WI38 (cell line): ENCODE results near the gene PCDHGA10.
"Not testable (repeated sequence)": the region's sequence is repeated elsewhere in the genome, so short reads cannot be mapped to it uniquely, and the experiment has no call there.

Experiments used
- H3K4me3 ChIP-seq: 2 replicates; pipeline ENCODE4 v1.5.1; 2011; ENCODE audit warnings: low read depth, mild to moderate bottlenecking, control low read depth, low read length
- TF ChIP-seq, protein P1 (sequence below): IDR thresholded peaks from 2 replicates; pipeline ENCODE4 v1.5.1; 2012; ENCODE audit warnings: low read depth, mild to moderate bottlenecking, control low read depth, low read length

The PCDHGA10 gene

DNA sequence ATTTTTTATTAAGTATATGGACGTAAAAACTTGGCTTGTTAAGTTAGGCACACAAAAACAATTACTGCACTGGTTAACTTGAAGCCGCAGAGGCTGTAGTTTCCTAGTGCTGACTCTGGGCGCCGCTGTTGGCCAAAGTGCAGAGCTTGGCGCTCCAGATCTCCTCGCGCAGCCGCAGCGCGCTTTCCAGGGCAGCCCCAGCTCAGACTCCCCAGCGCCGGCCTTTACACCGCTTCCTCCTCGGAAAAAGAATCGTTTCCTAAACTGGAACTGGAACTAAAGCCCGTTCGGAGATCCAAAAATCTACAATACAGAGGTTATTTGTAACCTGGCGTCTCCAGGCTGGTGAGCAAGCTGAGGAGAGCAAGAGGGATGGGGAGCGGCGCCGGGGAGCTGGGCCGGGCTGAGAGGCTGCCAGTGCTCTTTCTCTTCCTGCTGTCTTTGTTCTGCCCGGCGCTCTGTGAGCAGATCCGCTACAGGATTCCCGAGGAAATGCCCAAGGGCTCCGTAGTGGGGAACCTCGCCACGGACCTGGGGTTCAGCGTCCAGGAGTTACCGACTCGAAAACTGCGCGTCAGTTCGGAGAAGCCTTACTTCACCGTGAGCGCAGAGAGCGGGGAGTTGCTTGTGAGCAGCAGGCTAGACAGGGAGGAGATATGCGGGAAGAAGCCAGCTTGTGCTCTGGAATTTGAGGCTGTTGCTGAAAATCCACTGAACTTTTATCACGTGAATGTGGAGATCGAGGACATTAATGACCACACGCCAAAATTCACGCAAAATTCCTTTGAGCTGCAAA is 14.8 kb upstream of the PCDHGA10 start, which contains the start of gene PCDHGB5:
Gene PCDHGB5 (plus strand): TSS at position 192 of the 796 bp plus-strand sequence. CDS start 181 bp downstream, at position 373.
- peak within 1 kb of the TSS; percentile 51 for H3K4me3 ChIP-seq
- TF ChIP-seq, protein P1, sequence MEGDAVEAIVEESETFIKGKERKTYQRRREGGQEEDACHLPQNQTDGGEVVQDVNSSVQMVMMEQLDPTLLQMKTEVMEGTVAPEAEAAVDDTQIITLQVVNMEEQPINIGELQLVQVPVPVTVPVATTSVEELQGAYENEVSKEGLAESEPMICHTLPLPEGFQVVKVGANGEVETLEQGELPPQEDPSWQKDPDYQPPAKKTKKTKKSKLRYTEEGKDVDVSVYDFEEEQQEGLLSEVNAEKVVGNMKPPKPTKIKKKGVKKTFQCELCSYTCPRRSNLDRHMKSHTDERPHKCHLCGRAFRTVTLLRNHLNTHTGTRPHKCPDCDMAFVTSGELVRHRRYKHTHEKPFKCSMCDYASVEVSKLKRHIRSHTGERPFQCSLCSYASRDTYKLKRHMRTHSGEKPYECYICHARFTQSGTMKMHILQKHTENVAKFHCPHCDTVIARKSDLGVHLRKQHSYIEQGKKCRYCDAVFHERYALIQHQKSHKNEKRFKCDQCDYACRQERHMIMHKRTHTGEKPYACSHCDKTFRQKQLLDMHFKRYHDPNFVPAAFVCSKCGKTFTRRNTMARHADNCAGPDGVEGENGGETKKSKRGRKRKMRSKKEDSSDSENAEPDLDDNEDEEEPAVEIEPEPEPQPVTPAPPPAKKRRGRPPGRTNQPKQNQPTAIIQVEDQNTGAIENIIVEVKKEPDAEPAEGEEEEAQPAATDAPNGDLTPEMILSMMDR = peak; percentile 72

DNA sequence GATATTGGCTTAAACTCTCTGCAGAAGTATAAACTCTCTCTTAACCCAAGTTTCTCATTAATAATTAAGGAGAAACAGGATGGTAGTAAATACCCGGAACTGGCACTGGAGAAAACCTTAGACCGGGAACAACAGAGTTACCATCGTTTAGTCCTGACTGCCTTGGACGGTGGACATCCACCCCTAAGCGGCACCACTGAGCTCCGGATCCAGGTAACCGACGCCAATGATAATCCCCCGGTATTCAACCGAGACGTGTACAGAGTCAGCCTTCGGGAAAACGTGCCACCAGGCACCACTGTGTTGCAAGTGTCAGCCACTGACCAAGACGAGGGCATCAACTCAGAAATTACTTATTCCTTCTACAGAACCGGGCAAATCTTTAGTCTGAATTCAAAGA is 14.2 kb upstream of the PCDHGA10 start:
- TF ChIP-seq, protein P1 = no peak
- no peak overlapping the region for H3K4me3 ChIP-seq

- TF ChIP-seq, protein P1 = no peak
- H3K4me3 ChIP-seq = no peak overlapping the region
Measured at GRCh38 chr5:141399555-141400258, 13.1 kb upstream of the PCDHGA10 start.

DNA sequence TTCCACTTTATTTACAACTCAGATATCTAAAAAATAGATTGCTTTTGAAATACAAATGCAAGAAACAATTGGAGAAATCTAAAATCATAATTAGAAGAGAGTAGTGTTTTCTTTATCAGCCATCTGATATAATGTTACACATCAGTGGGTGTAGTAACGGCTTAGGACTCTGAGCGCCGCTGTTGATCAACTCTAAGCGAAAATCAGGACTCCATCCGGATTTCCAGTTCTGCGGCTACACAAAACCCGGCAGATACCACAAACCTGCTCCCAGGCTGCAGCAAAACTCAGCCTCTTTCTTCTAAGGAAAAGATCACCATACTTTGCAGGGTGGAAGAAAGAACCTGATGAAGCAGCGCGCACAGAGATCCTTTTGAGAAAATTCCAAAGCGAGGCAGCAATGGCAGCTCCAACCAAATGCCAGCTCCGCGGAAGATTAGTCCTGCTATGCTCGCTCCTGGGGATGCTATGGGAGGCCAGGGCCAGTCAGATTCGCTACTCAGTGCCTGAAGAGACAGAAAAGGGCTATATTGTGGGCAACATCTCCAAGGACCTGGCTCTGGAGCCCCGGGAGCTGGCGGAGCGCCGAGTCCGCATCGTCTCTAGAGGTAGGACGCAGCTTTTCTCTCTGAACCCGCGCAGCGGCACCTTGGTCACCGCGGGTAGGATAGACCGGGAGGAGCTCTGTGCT is 10.1 kb upstream of the PCDHGA10 start, which contains the start of gene PCDHGA9:
Gene PCDHGA9 (plus strand): TSS at position 226 of the 691 bp plus-strand sequence. CDS start 175 bp downstream, at position 401.
- TF ChIP-seq, protein P1 = no peak; the same call in 1 of the 2 replicates
- no peak within 1 kb of the TSS for H3K4me3 ChIP-seq

DNA sequence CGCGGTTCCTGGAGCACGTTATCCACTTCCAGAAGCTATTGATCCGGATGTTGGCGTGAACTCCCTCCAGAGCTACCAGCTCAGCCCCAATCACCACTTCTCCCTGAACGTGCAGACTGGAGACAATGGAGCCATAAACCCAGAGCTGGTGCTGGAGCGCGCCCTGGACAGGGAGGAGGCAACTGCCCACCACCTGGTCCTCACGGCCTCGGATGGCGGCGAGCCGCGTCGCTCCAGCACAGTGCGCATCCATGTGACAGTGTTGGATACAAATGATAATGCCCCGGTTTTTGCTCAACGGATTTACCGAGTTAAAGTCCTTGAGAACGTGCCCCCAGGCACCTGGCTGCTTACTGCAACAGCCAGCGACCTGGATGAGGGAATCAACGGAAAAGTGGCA is 9.4 kb upstream of the PCDHGA10 start:
- H3K4me3 ChIP-seq = no peak overlapping the region
- TF ChIP-seq, protein P1 = no peak

DNA sequence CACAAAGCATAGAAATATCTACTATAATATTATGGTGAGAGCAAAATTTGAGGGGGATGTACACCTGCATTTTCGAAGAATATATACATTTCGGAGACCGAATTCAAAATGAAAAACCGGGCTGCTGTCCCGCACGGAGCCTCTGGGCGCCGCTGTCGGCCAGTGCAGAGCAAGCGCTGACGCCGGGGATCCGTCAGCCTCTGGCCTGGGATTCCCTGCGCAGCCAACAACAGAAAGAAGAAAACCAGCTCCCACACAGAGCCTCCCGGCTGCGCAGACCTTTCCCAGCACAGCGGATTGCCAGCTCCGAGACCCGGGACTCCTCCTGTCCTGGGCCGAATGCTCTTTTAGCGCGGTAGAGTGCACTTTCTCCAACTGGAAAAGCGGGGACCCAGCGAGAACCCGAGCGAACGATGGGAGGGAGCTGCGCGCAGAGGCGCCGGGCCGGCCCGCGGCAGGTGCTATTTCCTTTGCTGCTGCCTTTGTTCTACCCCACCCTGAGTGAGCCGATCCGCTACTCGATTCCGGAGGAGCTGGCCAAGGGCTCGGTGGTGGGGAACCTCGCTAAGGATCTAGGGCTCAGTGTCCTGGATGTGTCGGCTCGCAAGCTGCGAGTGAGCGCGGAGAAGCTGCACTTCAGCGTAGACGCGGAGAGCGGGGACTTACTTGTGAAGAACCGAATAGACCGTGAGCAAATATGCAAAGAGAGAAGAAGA is 4.8 kb upstream of the PCDHGA10 start, which contains the start of gene PCDHGB6:
Gene PCDHGB6 (plus strand): TSS at position 232 of the 716 bp plus-strand sequence. CDS start 182 bp downstream, at position 414.
- H3K4me3 ChIP-seq = not testable (repeated sequence)
- TF ChIP-seq, protein P1 = 0 out of 2 replicates have a peak, but pooled peaks have one; percentile 15
